Measurements from ENCODE around the gene PKD2L2.
"Not testable (repeated sequence)": the region's sequence is repeated elsewhere in the genome, so short reads cannot be mapped to it uniquely, and the experiment has no call there.

The PKD2L2 gene

DNA sequence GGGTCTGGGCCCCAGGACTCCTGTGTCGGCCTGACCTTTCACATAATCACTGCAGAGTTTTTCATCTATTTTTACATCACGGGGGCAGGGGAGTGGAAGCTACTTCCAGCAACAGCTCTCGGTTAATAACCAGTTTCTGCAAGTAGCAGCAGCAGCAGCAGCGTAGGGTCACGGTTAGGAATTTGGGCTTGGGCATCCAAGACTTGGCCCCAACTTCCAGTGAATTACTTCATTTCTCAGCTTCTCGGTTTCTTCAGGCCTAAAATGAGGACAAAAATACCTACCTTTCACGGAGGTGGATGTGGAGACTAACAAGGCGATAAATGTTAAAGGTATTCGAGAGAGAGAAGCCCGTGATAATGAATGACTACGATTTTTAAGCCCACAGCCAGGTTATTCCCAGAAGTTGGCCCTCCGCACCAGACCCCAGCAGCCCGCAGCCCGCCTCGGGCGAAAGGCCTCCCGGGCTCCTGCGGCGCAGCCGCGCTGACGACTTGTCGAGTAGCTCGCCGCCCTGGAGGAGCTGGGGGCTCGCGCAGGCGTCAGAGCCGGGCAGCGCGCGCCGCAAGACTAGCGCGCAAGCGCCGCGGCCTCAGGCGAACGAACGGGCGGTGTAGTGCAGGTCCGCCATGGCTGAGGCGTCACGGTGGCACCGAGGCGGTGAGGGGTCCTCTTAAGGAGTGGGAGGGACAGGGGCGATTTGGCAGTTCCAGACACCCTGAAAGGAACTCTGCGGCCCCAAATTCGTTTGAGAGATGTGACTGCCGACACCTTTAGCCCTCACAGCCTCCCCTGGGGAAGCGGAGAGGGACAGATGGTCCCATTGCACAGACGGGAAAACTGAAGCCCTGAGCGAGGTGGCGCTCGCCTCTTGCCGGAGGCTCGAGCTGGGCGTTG is at the start of gene PKD2L2:
PKD2L2 (plus strand) TSS at position 595 of the 897 bp plus-strand sequence; CDS start at position 630, 35 bp downstream.
- DNase-seq: no peak

- DNase-seq: no peak
These were observed 47.0 kb upstream of the PKD2L2 start for GRCh38 chr5:137842296-137842695.

DNA sequence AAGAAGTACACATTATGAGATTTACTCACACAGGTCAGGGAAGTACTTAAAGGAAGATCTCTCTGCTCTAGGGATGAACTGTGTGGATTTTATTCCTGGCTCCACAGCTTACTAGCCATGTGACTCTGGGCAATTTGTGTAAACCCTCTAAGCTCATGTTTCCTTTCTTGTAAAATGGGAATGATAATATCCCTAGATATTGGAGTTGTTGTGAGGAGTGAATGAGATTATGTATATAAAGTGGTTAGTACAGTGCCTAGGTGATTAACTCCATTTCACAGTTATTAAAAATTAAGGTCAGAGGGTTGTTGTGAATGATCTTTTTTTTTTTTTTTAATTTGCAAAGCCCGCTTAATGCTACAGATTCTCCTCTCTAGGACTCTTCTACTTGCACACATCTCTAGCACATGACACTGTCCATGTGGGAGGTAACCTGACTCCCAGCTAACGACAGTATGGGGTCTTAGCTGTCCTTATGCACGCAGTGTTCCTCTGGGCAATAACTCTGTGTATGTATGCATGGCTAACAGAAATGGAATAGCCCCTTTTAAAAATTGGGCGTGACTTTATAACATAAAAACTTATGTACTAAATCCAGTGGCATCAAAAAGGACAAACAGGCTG is 45.5 kb upstream of the PKD2L2 start:
- DNase-seq: no peak

DNA sequence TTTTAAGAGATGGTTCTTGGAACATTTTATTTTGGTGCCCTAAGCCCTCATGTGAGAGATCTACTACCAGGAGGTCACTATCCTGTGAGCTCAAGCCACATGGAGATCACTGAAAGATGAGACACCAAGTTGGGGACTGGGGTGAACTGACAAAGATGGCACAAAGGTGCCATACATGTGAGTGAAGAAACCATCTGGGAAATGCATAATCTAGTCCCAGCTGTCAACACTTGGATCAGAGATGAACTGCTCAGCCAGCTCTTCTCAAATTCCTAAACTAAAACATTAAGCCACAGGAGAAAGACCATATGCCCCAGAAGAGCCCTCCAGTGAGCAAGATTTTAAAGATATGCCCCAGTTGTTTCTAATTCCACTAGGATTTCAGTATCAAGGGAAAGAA is 43.8 kb upstream of the PKD2L2 start:
- DNase-seq: no peak

DNA sequence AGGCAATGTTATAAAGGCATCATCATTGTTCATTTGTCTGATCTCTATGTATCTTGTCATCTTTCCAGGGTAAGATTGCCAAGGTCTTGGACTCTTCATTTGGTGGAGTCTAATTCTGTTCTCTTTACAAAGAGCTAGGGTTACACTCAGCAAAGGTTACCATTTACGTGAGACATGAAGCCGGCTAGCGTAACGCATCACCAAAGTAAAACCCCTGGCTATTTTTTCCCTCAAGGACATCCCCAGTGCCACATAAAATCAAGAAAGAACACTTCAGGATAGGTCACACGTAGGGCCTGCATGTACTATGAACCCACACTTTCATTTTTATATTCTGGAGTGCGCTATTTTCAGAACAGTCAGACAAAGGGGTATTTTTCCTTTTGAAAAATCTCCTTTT is 41.6 kb upstream of the PKD2L2 start:
- DNase-seq: no peak

DNA sequence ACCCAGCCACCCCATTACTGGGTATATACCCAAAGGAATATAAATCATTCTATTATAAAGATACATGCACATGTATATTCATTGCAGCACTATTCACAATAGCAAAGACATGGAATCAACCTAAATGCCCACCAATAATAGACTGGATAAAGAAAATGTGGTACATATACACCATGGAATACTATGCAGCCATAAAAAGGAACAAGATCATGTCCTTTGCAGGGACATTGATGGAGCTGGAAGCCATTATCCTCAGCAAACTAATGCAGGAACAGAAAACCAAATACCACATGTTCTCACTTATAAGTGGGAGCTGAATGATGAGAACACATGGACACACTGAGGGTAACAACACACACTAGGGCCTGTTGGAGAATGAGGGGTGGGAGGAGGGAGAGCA is 36.1 kb upstream of the PKD2L2 start:
- not testable (repeated sequence) for DNase-seq

DNA sequence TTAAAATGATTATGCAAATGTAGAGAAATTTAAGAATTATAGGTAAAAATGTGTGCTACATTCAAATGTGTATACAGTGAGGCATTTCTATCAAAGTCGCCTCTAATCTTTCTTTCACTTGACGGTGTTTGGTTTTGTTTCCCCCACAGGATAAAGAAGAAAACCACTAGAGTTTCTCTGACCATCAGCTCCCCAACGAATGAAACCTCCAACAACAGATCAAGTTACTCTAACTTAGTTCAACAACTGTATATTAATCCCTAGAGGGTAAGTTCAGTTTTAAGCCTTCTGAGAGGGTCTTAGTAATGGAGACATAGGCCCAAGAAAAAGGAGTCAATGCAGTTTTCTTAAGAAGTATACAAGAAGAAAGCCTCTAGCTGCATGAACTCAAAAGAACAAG is 33.1 kb upstream of the PKD2L2 start:
- DNase-seq: no peak

DNA sequence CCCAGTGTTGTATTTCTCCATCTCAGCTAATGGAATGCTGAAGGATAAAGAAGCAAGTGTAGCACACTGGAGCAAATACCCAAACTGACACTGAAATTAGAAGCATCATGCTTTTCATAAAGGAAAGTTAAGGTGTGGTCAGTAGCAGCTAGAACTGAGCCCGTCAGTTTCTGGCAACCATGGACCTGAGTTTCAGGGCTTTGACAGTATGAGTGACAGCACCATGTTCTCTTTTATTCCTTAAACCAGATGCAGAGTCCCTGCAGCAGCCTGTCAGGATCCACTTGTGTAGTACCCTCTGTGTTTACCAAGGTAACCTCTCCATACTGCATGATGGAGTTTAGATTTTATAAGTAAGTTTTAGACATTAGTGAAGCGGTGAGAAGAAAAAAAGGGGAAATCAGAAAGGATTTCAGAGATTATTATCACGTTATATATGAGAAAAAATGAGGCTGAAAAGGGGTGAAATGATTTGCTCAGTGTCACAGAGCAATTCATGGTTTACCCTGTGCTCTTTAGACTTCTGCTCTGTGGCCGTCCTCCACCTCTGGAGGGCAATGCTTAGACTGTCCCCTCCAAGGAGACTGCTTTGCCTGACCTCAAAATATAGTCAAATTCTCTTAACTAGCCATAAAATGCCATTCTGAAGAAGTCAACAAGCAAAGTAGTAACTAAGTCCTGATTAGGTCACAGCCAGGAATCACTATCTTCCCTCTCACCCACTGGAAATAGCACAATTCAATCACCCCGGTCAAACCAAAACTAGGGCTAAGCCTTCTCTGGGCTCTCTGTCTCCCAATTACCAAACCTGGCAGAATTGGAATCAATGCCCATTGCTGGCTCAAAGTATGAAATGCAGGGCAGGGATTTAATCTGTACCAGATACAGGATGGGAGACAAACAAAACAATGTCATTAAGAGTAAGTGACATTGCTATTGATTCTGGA is 32.1 kb upstream of the PKD2L2 start:
- no peak for DNase-seq

DNA sequence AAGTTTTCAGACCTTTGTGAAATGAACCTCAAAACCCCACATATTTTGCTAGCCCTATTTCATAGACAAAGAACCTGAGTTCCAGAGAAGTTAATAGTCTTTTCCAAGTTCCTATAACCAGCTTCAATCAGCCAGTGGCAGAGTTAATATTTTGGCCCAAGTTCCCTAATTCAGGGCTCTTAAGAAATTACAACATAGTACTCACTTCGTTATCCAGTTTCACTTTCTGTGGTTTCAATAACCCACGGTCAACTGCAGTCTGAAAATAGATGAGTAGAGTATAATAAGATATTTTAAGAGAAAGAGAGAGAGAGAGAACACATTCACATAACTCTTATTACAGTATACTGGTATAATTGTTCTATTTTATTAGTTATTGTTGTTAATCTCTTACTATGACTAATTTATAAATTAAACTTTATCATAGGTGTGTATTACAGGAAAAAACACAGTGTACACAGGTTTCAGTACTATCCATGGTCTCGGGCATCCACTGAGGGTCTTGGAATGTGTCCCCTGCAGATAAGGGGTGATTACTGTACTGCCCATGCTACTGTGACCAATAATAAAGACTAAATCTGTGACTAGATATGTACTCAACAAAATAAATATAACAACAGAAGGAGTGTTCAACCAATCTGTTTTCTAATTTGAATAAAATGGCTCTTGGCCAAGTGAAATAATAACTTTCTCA is 30.9 kb upstream of the PKD2L2 start:
- no peak for DNase-seq

GRCh38 chr5:137858954-137859353 is 30.3 kb upstream of the PKD2L2 start:
- DNase-seq: no peak

- no peak for DNase-seq
These were observed 27.0 kb upstream of the PKD2L2 start for GRCh38 chr5:137862251-137862650.

DNA sequence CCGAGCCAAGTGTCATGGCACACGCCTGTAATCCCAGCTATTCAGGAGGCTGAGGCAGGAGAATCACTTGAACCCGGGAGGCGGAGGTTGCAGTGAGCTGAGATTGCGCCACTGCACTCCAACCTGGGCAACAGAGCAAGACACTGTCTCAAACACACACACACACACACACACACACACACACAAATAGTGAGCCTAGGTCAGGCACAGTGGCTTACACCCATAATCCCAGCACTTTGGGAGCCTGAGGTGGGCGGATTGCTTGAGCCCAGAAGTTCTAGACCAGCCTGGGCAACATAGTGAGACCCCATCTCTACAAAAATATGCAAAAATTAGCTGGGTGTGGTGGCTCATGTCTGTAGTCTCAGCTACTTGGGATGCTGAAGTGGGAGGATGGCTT is 25.6 kb upstream of the PKD2L2 start:
- not testable (repeated sequence) for DNase-seq

DNA sequence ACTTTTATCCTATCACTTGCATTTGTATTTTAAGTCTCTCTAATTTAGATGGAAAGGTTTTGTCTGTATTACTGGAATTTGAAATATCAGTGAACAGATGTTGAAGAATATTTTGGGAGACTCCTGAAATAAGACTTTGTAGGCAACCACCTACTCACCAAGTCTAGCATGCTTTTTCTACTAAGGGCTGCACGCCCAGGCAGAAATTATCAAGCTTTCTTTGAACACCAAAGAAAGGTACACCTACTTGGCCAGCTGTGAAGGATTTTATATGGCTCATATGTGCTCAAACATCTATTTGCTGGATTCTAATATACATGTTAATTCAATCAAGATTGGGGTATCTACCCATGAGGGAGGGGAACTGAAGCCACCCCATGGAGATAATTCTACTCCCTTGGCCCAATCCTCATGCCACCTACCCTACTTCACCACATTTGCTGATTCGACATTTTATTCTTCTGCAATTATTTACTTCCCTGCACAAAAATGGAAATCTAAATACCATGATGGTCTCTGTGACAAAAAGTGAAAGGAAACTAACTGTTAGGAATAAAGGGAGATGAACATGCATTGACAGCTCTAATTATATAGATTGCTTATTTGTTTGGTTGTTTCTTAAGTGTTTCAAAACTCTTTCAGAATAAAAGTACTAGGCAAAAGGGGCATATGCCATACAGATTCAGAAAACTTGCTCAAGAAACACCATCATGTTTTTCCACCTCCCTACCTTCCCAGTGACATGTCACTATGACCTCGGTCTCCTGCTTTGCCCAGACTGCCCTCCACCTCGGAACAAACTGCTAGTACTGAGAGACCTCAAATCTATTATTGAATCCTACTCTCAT is 22.5 kb upstream of the PKD2L2 start:
- no peak for DNase-seq

- no peak for DNase-seq
These were observed 21.6 kb upstream of the PKD2L2 start, which contains the start of gene MYOT for GRCh38 chr5:137867664-137868063. Gene MYOT (plus strand): TSS chr5:137867860. CDS start chr5:137870652, 2,792 bp downstream.

- no peak for DNase-seq
These were observed 18.5 kb upstream of the PKD2L2 start for GRCh38 chr5:137870647-137871339.

DNA sequence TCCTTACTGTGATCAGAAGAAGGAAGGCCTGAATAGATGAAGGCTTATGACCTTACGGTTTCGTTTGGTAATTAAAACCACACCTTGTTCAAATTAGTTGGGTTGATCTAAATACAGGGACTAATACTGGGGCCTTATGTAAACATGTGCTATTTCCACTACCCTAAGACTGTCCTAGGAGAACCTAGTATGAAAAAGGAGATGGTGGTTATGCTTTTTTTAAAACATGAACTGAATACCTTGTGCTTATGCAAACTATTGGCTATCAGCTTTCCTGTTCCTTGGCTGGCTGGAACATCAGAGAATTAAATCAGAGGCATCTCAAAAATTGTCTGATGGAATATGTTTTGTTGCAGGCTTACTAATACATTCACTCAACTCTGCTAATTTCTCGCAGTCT is 17.7 kb upstream of the PKD2L2 start:
- no peak for DNase-seq

DNA sequence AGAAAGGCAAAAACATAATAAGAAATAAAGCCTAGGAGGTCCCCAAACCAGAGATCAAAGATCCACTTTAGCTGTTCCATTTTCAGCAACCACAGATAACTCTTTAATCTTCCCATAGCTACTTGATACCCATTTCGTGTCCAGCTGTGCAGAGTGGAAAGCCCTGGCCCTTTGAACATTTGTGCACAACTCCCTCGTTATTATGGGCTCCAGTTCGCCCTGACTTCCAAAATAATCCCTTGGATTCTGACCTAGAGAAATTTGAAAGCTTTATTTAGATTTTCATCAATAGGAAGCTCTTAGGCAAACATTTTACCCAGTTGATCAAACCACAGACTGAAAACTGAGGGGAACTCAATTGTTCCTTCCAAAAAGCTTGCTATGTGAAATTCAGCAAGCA is 16.8 kb upstream of the PKD2L2 start:
- DNase-seq: no peak

- DNase-seq: no peak
These were observed 13.2 kb upstream of the PKD2L2 start for GRCh38 chr5:137876101-137876500.

DNA sequence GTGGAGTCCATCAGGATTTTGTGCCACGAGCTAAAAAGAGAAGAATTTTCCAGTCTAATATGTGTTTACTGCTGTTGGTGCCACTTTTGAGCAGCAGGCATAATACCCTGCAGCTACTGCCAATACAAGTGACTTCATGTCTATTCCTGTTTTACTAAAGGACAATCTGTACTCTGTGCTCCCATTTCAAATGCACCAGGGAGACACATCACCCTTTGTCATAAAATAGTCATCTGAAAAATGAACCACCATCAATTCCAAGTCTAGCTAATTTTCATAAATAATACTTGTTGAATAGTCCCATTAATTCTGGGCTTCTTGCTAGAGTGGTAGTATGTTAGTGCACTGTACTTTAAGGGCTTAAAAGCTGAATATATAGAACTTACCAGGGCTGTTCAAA is 8.9 kb upstream of the PKD2L2 start:
- no peak for DNase-seq

- DNase-seq: no peak
These were observed 1.4 kb upstream of the PKD2L2 start for GRCh38 chr5:137887831-137888230.

GRCh38 chr5:137888466-137888862 is 793 bp upstream of the PKD2L2 start:
- no peak for DNase-seq
